Panc1 (cell line): Measurements from ENCODE around the gene CELF2.

Source experiments
- POLR2AphosphoS5 ChIP-seq: IDR thresholded peaks from 2 replicates; pipeline ENCODE4 v1.6.1; 2012; ENCODE audit warnings: mild to moderate bottlenecking, low read depth, low read length, moderate library complexity
- SIN3A ChIP-seq: IDR thresholded peaks from 2 replicates; pipeline ENCODE4 v1.6.1; 2012; ENCODE audit warnings: low read depth, mild to moderate bottlenecking, low read length, moderate library complexity, borderline replicate concordance; ENCODE audit not compliant: insufficient read depth
- TCF7L2 ChIP-seq: IDR thresholded peaks from 2 replicates; pipeline ENCODE4 v1.6.1; 2011; ENCODE audit warnings: mild to moderate bottlenecking, low read depth, low read length, inconsistent platforms
- TF ChIP-seq, protein P1 (sequence below): fragments of 450-650 bp; IDR thresholded peaks from 2 replicates; pipeline ENCODE4 v1.5.1; 2017; ENCODE audit warnings: mild to moderate bottlenecking
- TF ChIP-seq, protein P2 (sequence below), 2 experiments: IDR thresholded peaks; 2 replicates each; pipeline ENCODE4 v1.6.1; 2011 to 2012; ENCODE audit warnings: low read depth in 2 of 2, control low read depth in 1 of 2, low read length in 1 of 2, mild to moderate bottlenecking in 1 of 2, moderate library complexity in 1 of 2; ENCODE audit not compliant: insufficient read depth in 1 of 2

DNA sequence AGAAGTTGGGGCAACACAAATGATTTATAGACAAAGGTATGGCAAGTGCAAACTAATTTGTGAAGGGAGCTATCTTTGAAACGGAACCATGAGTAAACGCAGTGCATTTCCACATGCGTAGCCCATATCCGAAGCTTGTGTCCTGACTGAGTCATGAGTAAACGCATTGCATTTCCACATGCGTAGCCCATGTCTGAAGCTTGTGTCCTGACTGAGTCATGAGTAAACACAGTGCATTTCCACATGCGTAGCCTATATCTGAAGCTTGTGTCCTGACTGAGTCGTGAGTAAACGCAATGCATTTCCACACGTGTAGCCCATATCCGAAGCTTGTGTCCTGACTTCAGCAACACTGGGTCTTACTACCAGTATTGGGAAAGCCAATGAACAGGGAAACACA, 95.0 kb downstream of the CELF2 start:
- TF ChIP-seq, protein P1, sequence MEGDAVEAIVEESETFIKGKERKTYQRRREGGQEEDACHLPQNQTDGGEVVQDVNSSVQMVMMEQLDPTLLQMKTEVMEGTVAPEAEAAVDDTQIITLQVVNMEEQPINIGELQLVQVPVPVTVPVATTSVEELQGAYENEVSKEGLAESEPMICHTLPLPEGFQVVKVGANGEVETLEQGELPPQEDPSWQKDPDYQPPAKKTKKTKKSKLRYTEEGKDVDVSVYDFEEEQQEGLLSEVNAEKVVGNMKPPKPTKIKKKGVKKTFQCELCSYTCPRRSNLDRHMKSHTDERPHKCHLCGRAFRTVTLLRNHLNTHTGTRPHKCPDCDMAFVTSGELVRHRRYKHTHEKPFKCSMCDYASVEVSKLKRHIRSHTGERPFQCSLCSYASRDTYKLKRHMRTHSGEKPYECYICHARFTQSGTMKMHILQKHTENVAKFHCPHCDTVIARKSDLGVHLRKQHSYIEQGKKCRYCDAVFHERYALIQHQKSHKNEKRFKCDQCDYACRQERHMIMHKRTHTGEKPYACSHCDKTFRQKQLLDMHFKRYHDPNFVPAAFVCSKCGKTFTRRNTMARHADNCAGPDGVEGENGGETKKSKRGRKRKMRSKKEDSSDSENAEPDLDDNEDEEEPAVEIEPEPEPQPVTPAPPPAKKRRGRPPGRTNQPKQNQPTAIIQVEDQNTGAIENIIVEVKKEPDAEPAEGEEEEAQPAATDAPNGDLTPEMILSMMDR, result no peak
- TF ChIP-seq POLR2AphosphoS5, result no peak
- TF ChIP-seq, protein P2, sequence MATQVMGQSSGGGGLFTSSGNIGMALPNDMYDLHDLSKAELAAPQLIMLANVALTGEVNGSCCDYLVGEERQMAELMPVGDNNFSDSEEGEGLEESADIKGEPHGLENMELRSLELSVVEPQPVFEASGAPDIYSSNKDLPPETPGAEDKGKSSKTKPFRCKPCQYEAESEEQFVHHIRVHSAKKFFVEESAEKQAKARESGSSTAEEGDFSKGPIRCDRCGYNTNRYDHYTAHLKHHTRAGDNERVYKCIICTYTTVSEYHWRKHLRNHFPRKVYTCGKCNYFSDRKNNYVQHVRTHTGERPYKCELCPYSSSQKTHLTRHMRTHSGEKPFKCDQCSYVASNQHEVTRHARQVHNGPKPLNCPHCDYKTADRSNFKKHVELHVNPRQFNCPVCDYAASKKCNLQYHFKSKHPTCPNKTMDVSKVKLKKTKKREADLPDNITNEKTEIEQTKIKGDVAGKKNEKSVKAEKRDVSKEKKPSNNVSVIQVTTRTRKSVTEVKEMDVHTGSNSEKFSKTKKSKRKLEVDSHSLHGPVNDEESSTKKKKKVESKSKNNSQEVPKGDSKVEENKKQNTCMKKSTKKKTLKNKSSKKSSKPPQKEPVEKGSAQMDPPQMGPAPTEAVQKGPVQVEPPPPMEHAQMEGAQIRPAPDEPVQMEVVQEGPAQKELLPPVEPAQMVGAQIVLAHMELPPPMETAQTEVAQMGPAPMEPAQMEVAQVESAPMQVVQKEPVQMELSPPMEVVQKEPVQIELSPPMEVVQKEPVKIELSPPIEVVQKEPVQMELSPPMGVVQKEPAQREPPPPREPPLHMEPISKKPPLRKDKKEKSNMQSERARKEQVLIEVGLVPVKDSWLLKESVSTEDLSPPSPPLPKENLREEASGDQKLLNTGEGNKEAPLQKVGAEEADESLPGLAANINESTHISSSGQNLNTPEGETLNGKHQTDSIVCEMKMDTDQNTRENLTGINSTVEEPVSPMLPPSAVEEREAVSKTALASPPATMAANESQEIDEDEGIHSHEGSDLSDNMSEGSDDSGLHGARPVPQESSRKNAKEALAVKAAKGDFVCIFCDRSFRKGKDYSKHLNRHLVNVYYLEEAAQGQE (IDR thresholded peaks at IDR 0.05; ENCODE audit: insufficient read depth in 1 of 2, low read depth in 2 of 2, low read length in 1 of 2), result no peak
- no peak for TF ChIP-seq SIN3A
- no peak for TF ChIP-seq TCF7L2
